ENCODE data around the gene LAMA3.
A peak's percentile ranks its signal among the peaks of the same experiment; 100 is the strongest.

Gene LAMA3

DNA sequence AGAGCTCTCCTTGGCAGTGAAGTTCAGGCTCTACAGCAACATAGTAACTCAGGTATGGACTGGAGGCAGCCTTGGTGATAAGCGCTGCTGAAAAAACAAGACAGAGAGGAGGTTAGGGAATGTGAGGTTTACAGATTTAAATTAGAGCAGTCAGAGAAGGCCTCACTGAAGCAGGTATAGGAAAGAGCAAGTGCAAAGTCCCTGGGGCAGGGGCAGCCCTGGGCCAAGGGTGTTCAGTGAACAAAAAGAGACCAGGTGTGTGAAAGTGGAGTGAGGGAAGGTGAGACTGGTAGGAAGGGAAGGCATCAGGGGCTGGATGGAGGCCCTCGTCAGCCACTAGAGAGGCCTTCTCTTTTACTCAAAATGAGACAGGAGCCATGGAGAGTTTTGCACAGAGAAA, 89.6 kb downstream of the LAMA3 start:
- TF ChIP-seq, protein P1, sequence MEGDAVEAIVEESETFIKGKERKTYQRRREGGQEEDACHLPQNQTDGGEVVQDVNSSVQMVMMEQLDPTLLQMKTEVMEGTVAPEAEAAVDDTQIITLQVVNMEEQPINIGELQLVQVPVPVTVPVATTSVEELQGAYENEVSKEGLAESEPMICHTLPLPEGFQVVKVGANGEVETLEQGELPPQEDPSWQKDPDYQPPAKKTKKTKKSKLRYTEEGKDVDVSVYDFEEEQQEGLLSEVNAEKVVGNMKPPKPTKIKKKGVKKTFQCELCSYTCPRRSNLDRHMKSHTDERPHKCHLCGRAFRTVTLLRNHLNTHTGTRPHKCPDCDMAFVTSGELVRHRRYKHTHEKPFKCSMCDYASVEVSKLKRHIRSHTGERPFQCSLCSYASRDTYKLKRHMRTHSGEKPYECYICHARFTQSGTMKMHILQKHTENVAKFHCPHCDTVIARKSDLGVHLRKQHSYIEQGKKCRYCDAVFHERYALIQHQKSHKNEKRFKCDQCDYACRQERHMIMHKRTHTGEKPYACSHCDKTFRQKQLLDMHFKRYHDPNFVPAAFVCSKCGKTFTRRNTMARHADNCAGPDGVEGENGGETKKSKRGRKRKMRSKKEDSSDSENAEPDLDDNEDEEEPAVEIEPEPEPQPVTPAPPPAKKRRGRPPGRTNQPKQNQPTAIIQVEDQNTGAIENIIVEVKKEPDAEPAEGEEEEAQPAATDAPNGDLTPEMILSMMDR (IDR thresholded peaks at IDR 0.05; ENCODE audit: control insufficient read depth, insufficient read depth, low read depth, low read length, missing control alignments) = no peak
- DNase-seq (ENCODE audit: low read depth) = no peak
- no peak overlapping the region for H3K4me3 ChIP-seq (ENCODE audit: control insufficient read depth, low read depth, low read length)

DNA sequence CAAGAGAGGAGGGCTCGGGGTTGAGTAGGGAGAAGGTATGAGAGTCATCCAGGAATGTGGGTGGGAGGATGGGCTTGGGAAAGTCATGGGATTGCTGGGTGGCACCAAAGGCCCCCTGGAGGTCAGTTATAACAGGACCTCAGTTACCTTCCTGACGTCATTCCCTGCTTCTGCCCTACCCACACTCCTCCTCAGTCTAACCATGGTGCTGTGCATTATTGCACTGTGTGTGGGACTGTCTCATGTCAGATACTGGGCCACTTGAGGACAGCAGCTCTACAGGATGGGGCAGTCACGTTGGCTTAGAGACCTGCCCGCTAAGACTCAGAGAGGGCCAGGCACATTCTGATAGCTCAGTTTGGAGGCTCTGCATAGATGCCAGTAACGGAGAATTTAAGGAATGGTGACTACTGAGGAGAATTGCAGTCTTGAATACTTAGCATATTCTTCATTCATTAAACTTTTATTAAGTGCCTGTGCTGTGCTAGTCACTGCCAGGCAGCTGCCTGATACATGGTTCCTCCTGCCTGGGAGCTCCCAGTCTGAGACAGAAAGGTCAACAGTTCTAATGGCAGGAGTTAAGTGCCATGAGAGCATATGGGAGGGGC, 90.5 kb downstream of the LAMA3 start:
- DNase-seq (ENCODE audit: low read depth) = no peak
- no peak overlapping the region for H3K4me3 ChIP-seq (ENCODE audit: control insufficient read depth, low read depth, low read length)
- TF ChIP-seq, protein P1 (IDR thresholded peaks at IDR 0.05; ENCODE audit: control insufficient read depth, insufficient read depth, low read depth, low read length, missing control alignments) = no peak

DNA sequence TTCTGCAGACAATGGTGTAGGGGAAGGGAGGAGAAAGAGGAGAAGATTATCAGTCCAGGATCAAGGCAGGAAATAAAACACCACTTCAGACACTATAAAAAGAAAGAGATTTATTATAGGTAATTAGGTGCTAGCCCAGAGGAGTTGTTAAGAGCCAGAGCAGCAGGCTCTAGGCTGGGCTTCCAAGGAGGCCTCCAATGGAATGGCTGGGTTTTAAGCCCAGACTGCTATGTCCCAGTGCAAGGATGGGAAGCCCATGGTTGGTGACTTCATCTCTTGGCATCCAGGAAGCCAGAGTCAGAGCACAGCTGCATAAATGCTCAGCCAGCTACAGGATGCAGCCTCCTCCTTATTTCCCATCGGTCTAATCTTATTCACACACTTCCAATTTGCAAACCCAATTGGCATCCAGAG, 95.6 kb downstream of the LAMA3 start:
- TF ChIP-seq, protein P1 (IDR thresholded peaks at IDR 0.05; ENCODE audit: control insufficient read depth, insufficient read depth, low read depth, low read length, missing control alignments) = no peak
- no peak overlapping the region for H3K4me3 ChIP-seq (ENCODE audit: control insufficient read depth, low read depth, low read length)
- DNase-seq (ENCODE audit: low read depth) = peak; percentile 59

DNA sequence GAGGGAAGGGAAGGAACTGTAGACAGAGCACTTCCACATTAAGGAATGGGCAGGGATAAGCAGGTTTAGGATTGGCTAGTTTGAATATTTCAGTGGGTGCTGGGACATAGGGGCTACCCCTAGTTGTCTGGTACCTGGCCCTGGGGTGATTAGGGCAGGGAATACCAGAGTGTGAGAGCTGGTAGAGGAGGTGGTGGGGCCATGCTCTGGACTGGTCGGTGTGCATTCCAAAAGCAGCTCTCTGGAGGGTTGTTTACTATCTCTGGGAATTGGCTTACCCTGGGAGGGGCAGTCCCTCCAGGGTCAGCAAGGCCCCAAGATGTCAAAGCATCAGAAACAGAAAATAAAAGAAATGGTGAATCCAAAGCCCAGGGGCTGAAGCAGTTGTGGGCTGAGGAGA, 103.8 kb downstream of the LAMA3 start:
- DNase-seq (ENCODE audit: low read depth) = no peak
- TF ChIP-seq, protein P1 (IDR thresholded peaks at IDR 0.05; ENCODE audit: control insufficient read depth, insufficient read depth, low read depth, low read length, missing control alignments) = no peak
- no peak overlapping the region for H3K4me3 ChIP-seq (ENCODE audit: control insufficient read depth, low read depth, low read length)

DNA sequence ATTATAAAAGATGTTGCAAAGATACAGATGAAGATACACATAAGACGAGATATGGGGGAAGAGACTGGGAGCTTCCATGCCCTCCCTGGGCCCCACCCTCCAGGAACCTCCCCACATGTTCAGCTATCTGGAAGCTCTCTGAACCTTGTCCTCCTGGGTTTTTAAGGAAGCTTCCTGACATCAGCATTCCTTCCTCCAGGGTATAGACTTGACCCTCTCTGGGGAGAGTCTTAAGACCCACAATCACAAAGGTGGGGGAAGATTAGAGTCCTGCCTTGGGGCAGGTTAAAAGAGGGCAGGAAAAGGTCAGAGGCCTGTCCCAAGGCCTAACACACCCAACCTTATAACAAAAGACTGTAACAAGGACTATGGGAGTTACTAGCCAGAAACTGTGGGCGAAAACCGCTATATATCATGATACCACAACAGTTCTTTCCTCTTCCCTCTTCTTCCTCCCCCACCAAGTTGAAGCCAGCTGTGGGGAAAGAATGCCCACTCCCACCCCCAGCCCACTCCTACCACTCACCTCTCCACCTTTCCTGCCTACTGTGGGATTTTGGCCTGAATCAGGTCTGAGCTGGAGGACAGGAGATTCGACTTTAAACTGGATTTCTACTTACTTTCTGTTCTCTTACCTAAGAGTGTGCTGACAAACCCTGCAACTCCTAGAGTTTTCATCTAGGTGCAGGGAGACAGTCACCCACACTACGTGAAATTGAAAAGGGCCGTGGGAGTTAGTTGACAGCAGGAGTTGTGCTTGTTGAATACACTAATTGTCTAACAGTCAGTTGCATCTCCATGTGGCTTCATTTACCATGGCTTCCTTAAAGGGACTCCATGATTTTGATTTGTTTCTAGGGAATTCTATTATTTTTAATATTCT, 105.0 kb downstream of the LAMA3 start:
- DNase-seq (ENCODE audit: low read depth) = no peak
- H3K4me3 ChIP-seq (ENCODE audit: control insufficient read depth, low read depth, low read length) = no peak overlapping the region
- TF ChIP-seq, protein P1 (IDR thresholded peaks at IDR 0.05; ENCODE audit: control insufficient read depth, insufficient read depth, low read depth, low read length, missing control alignments) = no peak

DNA sequence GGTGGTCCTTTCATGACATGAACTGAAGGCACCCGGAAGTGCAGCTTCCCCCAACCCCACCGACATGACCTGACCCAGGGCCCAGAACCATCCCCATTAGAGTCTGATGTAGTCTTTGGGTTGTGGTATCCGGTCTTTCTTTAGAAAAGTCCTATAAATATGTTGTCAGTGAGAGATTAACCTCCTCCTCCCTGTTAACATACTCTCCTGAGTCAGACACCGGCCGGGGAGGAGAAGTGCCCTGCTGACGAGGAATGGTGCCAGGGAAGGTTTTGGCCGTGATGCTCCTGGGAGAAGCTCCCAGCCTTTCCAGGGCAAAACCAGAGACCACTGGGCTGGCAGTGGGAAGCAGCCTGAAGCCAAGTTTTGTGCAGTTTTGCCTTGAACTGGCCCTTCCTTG, 109.0 kb downstream of the LAMA3 start:
- no peak for DNase-seq (ENCODE audit: low read depth)
- no peak overlapping the region for H3K4me3 ChIP-seq (ENCODE audit: control insufficient read depth, low read depth, low read length)
- TF ChIP-seq, protein P1 (IDR thresholded peaks at IDR 0.05; ENCODE audit: control insufficient read depth, insufficient read depth, low read depth, low read length, missing control alignments) = no peak

Measured in AG09309 (cell line).